HG03045 (cell line): ENCODE data around the gene STARD7.
"Not testable (repeated sequence)": the region's sequence is repeated elsewhere in the genome, so short reads cannot be mapped to it uniquely, and the experiment has no call there.

ENCODE experiments used
- ATAC-seq: cut with Tn5 transposase; IDR thresholded peaks from one replicate; pipeline ENCODE4 v1.9.1; 2021; ENCODE audit warnings: mild to moderate bottlenecking, moderate library complexity; ENCODE audit not compliant: unreplicated experiment

The STARD7 gene

DNA sequence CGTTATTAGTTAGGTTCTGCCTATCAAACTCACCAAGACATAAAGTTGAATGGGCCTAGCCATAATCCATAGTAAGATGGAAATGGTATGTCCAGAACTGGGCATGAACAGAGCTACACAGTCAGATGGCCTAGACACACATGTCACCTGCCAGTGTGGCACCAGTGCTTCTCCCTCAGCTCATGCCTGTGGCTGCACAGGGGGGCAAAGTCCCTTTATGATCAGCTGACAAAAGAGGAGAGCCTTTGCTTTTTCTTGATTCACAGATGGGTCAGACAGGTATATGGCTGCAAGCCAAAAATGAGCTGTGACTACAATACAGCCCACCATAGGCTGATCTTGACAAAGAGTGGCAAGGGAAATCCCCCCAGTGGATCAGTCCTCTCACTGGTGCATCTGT lies 28.3 kb upstream of the STARD7 start:
- ATAC-seq = no peak

DNA sequence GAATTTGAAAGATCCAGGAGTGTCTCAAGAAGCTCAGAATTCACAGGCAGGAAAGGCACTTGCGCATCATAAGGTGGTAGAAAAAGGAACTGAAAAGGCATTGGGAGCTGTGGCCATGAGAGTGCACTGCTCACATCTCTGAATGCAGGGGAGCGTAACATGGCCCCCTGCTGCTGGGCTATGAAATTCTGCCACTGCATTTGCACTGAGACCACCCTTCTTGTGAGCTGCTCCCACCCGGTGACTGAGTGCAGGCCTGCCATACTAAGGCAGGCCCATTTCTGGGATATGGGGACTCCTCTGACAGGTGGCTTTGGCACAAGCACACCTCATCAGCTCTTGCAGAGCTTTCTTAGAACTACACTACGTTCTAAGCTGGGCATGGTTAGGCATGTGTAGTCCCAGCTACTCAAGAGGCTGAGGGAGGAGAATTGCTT lies 25.3 kb upstream of the STARD7 start:
- peak; percentile 81 for ATAC-seq

DNA sequence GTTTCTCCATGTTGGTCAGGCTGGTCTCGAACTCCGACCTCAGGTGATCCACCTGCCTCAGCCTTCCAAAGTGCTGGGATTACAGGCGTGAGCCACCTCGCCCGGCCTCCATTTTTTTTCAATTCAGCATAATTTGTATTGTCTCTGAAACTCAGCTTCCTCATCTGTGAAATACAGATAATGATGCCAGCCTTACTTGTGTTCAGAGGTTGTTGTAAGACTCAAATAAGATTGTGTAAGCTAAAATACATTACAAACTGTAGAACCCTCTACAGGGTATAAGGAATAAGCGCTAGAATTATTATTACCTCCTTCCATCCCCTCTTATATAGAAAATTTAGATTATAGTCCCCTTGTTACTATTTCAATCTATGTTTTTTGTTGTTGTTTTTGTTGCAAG lies 24.8 kb upstream of the STARD7 start:
- no peak for ATAC-seq

DNA sequence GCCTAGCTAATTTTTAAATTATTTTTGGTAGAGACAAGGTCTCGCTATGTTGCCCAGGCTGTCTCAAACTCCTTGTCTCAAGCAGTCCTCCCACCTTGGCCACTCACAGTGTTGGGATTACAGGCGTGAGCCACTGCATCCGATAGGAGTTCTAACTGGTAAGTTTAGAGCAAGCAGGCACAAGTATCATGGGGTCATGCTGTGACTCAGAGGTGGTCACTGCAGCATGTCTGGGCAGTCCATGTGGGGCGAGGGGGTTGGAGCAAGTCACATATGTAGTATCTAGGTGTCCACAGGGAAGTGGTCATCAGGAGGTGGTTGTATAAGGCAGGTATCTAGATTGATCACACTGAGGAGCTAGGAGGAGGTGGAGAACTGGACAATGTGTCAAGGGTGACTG lies 22.7 kb upstream of the STARD7 start:
- no peak for ATAC-seq

DNA sequence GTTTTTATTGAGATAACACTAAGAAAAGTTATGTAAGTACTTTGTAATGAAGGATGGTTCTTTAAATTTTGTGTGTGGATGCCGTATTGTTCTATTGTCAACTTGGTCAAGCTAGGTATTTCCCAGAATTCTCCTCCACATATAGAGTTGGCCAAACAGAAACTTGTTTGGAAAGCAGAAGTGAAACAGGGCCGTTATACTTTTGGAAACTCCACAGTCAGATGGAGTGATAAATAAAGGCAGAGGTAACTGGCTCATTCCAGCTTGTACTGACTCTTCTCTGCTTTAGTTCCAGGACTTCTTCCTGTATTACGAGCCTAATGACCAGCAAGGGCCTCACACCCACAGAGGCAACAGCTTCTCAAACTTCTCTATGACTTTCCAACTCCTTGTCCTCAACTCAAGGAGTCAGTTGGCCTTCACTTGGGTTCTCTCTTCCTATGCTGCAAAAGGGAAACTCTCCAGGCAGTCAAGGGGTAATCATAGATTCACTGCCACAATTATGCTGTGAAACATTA lies 16.4 kb upstream of the STARD7 start:
- peak; percentile 57 for ATAC-seq

DNA sequence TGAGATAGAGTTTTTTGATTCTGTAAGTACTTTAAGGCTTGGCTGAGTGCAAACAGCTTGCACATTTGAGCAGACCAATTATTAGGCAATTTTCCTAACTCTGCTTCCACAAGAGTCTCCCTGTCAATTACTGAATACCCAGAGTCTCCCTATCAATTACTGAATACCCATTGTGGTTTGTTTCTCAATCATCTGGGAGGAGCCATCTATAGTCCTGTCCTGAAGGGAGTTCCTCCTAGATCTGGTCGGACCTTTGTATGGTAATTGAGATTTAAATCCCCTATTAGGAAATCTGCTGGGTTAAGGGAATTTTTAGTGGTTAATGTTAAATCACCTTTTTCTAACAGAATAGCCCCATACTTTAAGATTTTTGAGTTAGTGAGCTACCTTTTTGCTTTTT lies 12.5 kb upstream of the STARD7 start:
- ATAC-seq = not testable (repeated sequence)

DNA sequence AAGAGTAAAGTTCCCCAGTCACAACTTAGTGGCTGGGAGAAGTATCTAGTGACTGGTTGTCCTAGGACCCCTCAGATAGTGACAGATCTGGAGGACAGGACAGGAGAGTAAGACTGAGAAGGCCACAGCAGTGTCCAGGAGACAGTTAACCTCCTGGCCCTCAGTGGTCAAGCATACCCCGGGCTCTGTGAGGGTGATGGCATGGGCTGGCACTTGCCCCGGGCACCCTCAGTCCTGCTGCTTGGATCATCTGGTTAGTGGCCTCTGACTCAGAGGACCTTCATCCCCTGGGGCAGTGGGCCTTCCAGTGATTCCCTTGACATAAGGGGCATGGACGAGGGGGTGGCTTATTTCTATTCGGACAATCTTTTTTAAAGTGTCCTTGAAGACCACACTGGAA lies 11.3 kb upstream of the STARD7 start:
- ATAC-seq = not testable (repeated sequence)

DNA sequence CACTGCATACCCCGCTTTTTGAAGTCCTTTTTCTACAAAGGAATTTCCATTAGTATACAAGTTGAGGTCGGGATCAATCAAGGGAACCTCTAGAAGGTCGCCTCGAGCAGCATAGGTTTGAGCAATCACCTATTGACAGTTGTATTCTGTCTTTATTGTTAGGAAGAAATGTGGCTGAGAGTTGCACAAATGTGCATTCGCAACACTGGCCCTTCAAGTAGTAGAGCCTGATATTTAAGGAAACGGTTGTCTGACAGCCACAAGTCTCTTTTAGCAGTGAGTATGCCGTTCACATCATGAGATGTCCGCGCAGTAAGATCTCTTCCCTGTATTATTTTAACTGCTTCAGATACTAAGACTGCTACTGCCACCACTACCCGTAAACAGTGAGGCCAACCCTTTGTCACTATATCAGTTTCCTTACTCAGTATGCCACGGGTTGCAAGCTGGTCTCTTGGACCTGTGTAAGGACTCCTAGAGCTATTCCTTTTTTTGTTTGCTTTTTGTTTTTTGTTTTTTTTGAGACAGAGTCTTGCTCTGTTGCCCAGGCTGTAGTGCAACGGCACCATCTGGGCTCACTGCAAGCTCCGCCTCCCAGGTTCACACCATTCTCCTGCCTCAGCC lies 10.0 kb upstream of the STARD7 start:
- no peak for ATAC-seq

DNA sequence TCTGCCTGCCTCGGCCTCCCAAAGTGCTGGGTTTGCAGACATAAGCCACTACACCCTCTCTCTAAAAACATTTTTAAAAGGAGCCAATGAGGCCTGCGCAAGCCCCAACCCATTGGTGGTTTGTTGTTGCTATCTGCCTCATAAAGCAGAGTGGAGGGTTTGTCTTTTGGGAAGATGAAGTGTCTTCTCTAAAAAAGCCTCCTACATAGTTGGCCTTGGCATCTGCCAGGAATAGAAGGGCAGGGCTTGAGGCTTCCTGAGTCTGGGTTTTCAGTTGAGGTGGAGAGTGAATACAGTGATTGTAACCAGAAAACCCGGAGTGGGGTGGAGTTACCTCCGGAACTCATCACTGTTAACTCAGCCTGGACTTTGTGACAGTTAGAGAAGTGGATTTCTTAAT lies 5.9 kb upstream of the STARD7 start:
- no peak for ATAC-seq

DNA sequence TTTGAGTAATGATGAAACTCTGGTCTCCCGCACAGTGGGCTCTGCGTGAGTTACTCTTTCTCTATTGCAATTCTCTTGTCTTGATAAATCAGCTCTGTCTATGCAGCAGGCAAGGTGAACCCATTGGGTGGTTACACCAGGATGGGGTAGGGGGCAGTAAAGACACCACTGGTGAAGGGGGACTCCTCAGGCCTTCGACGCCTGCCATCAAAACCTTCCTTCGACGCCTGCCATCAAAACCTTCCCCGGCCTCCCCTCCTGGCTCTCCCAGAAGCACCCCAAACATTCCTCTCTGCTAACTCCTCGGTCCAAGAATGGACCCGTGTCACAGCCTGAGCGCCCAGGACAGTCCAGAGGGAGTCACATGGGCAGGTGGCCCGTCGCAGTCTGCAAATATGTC lies 4.8 kb upstream of the STARD7 start:
- no peak for ATAC-seq

DNA sequence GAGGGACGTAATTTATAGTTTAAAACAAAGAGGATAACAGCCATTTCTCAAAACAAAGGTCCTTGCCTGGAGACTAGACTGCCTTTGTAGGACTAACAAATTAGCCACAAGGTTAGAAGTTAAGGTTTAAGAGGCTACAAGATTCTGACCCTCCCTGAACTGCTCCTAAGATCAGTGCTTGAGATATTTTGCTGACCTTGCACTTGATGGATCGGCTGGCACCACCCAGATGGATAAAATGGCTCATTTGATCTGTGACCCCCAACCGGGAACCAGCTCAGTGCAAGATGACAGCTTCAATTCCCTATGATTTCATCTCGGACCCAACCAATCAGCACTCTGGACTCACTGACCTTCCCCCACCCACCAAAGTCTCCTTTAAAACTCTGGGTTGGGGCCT lies 3.7 kb upstream of the STARD7 start:
- ATAC-seq = no peak

DNA sequence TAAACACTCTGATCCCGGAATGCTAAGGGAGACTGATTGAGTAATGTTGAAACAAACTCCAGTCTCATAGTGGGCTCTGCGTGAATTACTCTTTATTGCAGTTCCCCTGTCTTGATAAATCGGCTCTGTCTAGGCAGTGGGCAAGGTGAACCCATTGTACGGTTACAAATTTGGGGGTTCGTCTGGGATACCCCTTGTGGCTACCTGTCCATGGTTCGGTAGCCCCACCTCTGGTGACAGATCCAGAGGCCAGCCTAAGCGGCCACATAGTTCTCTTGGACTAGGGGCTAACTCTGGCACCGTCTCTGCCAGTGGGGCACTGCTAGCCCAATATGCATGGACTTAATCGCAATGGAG lies 1.1 kb upstream of the STARD7 start:
- ATAC-seq = no peak

DNA sequence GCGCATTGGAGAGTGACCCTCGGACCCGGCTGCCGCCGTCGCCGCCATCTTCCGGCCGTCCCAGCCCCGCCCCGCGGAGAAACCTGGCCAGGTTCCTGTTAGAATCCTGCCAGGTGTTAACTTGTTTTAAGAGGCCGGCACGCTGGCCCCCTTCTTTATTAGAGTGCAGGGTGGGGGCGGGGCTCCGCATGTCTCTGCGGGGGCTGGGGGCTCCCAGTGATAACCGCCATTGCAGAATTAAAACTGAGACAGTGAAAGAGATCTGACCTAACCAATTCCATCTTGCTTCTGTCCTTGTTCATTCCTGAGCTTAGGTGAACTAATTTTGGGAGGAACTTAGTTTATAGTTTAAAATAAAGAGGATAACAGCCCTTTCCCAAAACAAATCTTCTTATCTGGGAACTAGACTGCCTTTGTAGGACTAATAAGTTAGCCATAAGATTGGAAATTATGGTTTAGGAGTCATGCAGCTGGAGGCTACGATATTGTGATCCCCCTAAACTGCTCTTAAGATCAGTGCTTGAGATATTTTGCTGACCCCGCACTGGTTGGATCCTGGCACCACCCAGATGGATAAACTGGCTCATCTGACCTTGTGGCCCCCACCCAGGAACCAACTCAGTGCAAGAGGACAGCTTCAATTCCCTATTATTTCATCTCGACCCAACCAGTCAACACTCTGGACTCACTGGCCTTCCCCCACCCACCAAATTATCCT lies 543 bp upstream of the STARD7 start:
- no peak for ATAC-seq

DNA sequence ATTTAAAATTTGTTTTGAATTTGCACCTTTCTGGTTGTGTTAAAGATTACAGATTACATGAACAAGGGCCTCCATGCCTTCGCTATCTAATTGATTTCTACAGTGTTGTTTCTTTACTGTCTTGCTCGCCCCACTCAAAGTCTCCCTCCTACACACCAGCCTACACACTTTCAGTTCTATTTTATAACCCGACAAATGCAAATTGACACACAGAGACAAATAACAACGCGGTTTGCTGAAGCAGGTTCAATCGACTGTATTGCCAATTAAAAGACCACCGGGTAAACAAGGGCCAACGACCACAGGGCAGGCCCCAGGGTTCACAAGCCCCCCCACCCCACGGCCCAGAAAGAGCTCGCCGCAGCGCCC lies 869 bp downstream of the STARD7 start:
- ATAC-seq = no peak

DNA sequence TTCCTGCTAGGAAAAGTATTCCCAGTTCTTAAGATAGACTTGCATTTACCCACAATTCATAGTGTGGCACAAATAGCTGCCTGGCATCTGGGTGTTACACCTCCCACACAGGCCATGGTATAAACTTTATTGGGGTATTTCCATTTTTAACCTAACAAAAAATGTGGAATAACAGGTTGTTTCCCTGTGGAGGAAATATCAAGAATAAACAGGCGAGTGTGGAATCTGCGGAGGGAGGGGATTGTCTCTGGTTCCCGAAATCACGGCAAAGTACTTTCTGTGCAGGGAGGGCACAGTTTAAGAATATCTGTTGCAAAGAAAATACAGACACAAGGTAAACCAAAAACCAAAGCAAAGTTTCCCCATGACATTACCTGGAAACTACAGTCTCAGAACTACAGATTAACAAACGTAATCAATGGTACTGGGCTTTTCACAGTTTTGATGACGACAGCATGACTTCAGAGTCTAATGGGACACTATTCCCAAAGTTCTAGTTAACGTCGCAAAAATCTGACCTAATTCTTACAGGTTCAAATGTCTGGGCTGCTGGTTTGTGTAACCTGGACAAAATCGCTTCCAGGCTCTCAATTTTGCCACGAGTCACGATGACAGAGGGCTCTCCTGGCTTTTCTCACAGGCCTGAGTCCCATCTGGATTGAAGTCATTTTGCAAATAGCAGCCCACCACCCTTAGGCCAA lies 1.4 kb downstream of the STARD7 start:
- no peak for ATAC-seq

DNA sequence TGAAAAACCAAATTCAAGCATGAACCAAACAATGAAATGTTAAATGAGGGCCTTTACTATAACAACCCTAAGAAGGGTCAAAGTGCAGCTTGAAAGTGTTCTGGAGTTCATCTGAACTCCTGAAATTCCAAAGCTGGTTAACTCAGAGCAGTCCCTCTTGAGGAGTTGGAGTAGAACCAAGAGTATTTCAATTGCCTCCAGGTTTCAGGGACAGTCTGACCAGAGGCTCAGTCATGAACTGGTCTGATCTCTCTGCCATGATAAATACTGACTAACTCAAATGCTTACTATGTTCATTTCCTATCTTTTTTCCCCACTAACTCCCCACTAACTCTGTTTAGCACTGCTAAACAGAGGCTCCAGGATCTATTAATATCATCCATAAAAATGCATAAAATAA lies 2.7 kb downstream of the STARD7 start:
- ATAC-seq = no peak

DNA sequence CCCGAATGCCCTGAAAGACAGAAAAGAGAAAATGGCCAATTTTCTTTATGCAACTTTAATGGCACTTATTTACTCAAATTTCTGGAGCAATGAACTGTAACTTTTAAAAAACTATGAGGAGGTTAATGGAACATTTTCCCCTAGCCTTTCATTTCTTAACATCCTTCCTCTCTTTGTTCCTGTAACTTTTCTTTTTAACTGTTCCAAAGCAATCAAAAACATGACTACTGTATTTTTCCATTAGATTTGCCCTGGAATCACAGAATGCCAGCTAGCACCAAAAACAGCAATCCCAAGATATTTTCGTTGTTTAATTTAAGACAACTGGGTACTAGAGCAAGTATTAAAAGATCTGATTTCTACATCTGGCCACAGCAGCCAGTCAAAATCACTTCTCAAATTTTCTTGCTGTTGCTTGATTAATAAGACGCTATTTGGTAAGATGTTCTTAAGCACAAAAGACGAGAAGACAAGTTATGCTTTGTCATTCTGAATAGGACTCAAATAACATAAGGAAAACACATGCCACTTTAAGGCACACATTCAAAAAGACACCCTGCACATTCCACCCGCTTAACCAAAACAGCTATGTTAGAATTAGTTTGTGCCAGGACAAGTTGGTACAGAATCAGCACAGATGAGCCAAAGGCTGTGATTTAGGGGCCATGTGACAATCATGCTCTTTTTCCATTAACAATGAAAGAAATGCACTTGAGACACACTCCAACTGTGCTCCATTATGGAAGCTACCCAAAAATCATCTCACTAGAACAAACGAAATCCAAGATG lies 3.6 kb downstream of the STARD7 start:
- ATAC-seq = no peak

DNA sequence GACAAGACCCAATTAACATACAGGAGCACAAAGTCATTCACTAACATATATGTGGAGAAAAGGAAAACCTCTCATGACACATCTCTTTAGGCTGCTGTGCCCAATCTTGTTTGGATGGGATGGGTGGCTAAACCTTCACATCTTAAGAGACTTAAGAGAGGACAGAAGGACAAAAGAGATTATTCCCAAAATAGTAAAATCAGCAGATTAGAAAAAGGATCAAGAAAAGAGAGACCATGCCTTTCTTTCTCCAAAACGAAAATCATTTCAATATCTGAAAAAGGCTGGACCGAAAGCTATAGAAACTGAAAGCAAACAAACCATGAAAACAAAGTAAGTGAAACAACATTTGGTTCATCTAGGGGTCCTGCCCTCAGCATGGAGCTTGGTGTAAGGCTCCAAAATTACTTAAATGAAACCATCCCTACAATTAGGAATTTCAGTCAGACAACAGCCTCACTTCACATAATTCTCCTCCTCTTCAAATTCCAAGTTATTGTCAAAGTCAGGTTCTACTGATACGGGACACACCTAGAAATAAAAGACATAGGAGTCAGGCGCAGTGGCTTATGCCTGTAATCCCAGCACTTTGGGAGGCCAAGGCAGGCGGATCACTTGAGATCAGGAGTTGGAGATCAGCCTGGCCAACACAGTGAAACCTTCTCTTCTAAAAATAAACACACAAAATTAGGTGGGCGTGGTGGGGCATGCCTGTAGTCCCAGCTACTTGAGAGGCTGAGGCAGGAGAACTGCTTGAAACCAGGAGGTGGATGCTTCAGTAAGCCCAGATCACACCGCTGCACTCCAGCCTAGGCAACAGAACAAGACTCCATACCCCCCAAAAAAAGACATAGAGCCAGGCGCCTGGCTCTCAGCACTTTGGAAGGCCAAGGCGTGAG lies 5.2 kb downstream of the STARD7 start:
- no peak for ATAC-seq

DNA sequence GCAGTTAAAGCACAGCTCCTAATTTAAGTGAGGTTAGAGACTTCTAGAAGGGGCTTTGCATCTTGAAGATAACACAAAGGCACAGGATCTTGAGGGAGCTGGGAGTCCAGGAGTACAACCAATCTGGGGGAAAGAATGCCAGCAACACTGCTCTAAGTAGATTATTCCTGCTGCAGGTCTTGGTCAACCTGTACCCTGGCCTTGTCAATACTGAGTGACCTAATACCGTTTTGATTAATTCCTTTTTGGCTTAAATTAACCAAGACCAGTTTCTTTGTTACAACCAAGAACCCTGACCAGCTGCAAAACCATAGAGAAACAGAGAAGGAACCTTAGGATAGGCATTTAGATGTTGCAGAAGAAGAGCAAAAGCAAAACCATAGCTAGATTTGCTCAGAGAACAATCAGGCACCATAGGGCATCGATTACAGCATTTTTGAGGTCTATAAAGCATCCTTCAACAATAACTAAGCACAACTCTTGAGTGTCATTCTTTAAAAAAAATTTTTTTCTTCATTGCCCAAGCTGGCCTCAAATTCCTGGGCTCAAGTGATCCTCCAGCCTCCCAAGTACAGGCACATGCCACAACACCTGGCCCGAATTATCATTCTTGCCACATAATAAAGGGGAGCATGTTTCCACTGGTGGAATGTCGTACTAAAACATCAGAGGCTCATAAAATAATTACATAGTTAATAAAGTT lies 6.3 kb downstream of the STARD7 start:
- ATAC-seq = no peak

DNA sequence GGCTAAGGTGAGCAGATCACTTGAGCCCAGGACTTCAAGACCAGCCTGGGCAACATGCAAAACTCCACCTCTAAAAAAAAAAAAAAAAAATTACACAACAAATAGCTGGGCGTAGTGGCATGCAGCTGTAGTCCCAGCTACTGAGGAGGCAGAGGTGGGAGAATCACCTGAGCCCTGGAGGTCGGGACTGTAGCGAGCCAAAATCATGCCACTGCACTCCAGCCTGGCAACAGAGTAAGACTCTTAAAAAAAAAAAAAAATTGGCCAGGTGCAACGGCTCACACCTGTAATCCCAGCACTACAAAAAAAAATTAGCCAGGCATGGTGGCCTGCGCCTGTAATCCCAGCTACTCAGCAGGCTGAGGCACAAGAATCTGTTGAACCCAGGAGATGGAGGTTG lies 7.3 kb downstream of the STARD7 start:
- no peak for ATAC-seq
